AG08396 (cell line): ENCODE results near the gene ETDC.
"Not testable (repeated sequence)": the region's sequence is repeated elsewhere in the genome, so short reads cannot be mapped to it uniquely, and the experiment has no call there.

Experiments used
- DNase-seq: peaks from one replicate; pipeline ENCODE4 v3.0.0; 2012; ENCODE audit warnings: low spot score, mixed read lengths

The ETDC gene

DNA sequence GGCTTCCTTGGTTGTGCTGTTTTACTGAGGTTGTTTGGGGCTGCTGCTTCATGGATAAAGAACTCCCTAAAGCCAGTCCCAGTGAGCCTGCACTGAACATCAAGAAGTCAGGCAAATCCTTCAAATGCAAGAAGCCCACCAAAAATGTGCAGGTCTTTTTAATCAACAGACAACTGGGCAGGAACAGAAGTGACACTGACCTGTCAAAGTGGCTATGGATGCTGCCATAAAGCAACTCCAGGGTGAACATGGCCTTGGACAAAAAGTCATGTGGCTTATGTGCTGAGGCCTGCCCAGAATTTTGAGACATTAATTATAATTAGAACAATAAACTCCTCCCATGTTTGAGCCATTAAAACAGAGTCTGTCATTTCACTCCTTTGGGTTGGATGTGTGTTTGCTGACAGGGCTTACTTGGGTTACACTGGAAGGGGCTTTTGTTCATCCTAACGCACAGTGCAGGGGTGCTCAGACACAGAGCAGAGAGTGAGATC is at the start of gene ETDC:
Gene ETDC (plus strand): TSS at position 51 of the 494 bp plus-strand sequence. CDS start 0 bp downstream, at position 51.
- no peak for DNase-seq

DNA sequence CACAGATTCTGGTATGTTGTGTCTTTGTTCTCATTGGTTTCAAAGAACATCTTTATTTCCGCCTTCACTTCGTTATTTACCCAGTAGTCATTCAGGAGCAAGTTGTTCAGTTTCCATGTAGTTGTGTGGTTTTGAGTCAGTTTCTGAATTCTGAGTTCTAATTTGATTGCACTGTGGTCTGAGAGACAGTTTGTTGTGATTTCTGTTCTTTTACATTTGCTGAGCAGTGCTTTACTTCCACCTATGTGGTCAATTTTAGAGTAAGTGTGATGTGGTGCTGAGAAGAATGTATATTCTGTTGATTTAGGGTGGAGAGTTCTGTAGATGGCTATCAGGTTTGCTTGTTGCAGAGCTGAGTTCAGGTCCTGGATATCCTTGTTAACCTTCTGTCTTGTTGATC is 48.3 kb upstream of the ETDC start:
- not testable (repeated sequence) for DNase-seq

DNA sequence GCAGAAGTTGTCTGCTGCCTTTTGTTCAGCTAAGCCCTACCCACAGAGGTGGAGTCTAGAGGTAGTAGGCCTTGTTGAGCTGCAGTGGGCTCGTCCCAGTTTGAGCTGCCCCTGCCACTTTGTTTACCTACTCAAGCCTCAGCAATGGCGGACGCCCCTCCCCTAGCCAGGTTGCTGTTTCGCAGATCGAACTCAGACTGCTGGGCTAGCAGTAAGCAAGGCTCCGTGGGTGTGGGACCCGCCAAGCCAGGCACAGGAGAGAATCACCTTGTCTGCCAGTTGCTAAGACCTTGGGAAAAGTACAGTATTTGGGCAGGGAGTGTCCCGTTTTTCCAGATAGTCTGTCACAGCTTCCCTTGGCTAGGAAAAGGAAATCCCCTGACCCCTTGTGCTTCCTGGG is 45.9 kb upstream of the ETDC start:
- not testable (repeated sequence) for DNase-seq

DNA sequence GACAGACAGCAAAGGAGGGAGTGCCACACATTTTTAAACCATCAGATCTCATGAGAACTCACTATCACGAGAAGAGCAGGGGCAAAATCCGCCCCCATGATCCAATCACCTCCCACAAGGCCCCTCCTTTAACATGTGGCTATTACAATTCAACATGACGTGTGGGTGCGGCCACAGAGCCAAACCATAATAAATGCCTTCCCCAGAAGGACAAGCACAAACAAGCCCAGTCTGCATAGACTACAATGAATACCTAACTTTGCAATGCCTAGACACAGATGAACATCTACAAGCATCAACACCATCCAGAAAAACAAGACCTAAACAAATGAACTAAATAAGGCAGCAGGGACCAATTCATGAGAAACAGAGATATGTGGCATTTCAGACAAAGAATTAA is 45.1 kb upstream of the ETDC start:
- no peak for DNase-seq

DNA sequence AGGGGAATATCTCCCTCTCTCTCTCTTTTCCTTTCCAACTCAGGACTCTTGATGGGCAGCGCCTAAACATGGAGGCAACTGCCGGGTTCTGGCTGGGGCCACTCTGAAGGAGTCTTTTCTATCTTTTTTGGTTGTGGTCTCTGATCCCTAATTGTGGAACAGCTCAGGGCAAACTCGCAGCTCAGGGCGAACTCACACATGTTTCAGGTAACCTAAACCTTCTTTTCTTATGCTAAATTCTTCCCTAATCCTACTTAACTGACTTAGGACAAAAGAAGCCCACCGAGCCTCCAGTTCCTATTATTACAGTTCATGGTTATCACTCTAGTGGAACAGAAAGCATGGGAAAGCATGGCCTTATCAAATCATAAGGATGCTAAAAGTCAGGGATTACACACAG is 36.1 kb upstream of the ETDC start:
- no peak for DNase-seq

DNA sequence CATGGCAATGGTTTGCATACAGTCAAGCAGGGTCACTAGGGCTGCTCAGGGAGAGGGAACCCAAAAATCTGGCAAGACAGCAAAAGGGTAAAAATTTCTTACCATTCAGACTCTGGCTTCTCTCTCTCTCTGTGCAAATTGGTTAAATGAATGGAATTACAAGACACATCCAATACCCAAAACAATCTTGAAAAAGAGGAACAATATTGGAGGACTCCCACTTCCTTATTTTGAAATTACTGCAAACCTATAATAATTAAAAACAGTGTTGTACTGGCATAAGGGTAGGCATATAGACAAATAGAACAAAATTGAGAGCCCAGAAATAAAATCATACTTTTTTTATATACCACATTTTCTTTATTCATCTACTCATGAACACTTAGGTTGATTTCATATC is 33.3 kb upstream of the ETDC start:
- DNase-seq = no peak

DNA sequence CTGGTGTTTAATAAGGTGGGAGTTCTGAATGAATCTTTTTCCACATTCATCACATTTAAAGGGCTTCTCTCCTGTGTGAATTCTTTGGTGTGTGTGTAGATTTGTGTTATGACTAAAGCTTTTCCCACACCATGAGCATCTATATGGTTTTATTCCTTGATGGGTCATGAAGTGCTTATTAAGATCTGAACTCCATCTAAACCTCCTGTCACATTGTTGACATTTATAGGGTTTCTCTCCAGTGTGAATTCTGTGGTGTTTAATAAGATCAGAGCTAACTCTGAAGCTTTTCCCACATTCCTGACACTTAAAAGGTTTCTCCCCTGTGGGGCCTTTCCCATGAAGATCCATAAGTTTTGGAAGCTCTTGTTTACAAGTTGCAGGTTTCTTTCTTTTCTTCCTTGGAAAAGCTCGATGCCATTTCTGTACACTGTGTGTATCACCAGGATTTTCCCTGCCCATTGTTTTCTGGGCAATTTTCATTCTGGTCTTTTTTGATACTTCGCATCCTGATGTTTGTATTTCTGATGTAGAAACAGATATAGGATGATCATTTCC is 21.9 kb upstream of the ETDC start:
- no peak for DNase-seq

DNA sequence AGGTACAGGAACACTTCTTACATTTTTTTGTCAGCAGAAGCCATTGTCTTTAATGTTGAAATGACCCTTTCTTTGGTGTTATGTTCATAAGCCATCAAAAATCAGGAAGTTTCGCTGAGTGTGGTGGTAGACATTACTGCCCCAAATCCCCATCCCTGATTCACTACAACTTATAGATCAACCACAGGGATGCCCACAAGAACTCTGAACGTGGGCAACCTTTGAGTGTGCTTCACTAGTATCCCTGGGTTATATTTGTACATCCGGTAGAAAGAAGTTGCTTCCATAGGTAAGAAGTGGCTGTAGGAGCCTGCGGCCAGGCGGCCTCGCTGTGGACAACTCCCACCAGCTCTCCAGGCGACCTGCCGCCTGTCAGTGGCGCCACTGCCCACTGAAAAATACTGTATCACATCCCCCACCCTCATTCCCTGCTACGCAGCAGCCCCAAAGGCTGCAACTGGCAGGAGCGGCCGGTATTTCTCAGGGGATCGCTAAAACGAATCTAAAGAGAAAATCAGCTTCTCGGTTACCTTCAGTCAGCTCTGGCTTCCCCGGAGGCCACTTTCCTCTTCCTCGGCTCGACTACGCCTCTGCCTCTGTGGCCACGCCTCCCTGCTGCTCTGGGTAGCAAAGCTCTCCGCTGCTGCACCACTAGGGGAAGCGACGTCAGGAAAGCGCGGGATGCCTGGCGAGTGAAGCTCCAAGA is 13.9 kb upstream of the ETDC start:
- peak; percentile 16 for DNase-seq

DNA sequence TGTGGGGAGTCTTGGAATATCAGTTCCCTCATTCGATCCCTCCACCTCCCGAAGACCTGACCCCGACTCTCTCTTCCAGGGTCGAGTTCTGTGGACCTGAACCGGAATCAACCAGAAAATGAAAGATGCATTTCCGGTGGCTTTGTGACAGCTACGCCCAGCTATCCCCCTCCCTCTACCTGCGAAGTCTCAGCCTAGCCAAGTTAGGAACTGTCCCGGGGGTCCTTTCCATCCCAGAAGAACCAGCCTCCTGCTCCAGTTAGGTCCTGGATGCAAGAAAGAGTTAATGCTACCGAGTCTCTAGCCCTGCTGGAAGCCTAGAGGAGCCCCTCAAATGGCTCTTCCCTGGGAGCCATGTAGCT is 13.4 kb upstream of the ETDC start:
- DNase-seq = no peak

DNA sequence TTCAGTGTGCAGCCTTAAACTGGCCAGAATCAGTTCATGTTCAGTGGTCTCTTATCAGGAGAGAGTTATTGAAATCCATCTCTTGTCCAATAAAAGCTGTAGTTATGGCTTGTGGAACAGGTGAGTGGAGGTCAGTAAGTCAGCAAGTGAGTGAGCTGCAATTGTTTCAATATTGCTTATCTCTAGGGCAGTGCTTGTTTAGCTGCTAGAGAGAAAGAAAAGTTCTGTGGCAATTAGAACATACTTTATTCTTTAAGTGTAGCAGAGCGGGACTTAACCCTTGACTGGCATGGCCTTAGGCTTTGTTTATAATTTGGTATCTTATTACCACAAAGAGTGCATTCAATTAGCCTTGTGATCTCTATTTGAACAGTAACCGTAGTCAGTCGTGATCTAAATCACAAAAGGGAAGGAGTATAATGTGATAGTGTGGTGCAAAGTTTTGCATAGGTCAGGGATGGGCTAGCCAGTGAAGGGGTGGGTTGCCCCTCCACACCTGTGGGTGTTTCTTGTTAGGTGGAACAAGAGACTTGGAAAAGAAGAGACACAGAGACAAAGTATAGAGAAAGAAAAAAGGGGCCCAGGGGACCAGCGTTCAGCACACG is 6.9 kb upstream of the ETDC start:
- no peak for DNase-seq

DNA sequence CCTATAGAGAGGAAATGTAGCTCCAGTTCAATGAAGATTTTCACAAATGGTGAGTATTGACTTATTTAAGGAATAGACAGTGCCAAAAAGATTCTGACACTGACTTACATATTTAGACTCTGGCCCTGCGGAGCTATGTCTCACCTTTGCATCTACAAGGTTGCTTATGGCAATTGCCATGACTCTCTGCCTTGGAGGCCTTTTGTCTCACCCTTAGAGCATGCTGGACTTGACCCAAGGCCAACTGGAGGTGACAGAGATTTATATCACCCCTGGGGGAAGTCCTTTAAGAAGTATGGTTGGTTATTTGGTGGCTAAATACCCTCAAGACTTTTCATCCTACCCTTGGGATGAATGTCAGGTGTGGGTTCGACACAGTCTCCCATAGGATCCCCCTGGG is 4.5 kb upstream of the ETDC start:
- no peak for DNase-seq

DNA sequence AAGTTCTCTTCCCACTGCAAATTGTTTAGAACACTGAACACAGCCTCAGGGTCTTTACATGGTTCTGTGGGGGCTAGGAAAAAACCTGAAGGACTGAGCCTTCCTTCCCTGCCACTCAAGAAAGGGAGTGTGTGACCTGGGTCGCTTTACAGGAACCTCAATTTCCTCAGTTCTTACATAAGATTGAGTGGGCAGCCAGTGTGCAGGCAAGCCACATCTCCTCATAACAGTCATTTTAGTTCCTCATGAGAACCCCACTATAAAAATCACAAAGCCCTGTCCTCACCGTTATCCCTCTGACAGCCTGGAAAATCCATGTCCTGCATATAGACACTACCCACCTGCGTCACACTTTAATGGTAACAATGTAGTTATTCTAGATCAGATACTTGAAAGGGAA is 2.1 kb upstream of the ETDC start:
- no peak for DNase-seq

DNA sequence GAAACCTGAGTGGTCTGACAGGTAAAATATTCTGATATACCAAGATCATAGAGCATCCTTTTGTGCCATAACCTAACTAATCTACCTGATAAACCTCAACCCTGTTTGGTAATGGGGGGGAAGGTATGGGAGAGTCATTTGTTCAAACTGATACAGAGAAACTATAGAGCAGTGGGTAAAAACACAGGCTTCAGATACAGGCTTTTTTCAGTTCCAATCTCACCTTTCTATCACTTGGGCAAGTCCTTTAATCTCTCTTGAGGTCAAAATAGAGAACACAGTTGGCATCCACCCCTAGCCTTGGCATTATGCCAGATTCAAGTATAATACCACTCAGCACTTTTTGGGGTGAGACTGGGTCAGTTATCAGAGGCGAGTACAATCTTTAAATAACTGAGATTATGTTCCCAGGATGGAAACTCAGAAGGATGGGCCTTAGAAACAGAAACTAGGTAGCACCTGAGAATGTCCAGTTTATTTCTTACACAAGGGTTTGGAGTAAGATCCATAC is 880 bp upstream of the ETDC start:
- DNase-seq = no peak

DNA sequence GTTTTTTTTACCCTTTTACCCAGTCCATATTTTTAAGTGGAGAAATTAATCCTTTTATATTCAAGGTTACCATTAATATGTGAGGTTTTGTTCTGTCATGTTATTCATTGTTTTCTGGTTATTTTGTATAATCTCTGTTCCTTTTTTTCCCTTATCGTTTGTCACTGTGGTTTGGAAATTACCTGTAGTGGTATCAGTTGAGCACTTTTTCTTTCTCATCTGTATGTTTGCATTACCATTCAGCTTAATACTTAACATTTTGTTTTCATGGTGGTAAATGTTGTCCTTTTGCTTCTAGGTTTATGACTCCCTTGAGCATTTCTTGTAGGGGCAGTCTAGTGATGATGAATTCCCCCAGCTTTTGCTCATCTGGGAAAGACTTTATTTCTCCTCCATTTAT is 6.6 kb downstream of the ETDC start:
- no peak for DNase-seq

DNA sequence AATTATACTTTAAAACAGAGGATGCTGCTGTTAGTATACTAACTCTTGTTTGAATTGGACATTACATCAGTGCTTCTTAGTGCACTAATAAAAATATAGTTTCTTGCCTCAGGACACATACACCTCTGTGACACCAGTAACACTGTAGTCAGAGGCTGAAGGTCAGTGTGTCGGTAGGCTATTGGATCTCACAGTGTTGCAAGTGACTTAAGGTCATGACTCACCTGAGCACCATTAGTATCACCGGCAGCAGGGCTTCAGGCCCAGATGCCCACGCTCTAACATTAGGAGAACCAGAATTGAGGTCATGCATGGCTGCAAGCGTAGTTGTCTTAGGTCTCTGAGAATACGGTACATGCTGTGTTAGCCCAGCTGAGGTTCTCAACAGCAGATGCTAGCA is 15.2 kb downstream of the ETDC start:
- DNase-seq = no peak

DNA sequence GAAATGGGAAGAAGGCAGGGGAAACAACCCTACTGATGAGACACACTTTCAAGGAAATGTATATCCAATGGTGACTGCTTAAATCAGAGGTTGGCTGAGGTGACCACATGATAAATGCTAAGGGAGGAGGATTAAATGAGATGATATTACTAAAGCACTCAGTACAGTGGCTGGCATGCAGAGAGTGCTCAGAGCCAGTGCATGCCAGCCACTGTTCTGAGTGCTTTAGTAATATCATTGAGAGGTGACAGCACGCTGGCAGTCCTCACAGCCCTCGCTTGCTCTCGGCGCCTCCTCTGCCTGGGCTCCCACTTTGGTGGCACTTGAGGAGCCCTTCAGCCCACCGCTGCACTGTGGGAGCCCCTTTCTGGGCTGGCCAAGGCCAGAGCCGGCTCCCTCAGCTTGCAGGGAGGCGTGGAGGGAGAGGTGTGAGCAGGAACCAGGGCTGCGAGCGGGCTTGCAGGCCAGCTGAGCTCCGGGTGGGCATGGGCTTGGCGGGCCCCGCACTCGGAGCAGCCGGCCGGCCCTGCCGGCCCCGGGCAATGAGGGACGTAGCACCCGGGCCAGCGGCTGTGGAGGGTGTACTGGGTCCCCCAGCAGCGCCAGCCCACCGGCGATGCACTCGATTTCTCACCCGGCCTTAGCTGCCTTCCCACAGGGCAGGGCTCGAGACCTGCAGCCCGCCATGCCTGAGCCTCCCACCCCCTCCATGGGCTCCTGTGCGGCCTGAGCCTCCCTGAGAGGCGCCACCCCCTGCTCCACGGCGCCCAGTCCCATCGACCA is 15.9 kb downstream of the ETDC start:
- not testable (repeated sequence) for DNase-seq

DNA sequence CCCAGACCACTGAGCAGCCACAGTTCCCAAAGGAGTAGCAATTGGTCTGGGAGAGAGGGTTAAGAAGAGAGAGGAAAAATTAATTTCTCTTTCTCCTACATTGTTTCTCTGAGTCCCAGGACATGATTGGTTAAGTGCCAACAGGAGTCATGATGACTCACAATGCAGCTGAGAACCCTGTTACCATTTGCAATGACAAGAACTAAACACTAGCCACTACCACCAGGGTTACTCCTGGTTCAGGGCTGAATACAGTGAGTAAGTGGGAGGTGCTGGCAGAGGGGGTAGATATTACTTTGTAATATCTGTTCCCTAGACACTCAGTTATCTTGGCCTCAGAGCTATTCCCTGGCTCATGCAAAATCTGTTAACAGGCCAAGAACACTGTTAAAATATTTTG is 18.0 kb downstream of the ETDC start:
- peak; percentile 76 for DNase-seq

DNA sequence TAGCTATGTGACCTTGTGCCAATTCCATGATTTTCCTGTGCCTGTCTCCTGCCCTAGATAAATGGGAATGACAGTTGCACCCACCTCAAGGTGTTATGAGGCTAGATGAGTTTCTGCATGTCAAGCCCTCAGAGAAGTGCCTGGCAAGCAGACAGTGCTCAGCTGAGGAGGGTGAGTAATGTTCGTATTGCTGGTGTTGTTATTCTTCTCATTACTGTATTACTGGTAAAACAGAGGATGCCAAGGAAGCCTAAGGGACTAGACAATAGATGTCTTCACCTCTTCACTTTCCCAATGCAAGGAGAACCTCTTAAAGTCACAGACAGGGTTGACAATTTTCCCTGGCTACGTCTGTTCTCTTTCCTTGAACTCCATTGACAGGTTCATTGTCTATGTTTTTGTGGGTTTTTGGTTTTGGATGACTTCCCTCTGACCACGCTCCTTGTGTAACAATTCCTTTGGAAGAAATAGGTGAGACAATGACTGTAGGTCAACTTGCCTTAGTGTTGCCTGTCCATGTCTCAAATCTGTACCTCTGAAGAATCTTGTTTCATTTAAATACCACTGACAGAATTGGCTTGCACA is 19.2 kb downstream of the ETDC start:
- DNase-seq = no peak

DNA sequence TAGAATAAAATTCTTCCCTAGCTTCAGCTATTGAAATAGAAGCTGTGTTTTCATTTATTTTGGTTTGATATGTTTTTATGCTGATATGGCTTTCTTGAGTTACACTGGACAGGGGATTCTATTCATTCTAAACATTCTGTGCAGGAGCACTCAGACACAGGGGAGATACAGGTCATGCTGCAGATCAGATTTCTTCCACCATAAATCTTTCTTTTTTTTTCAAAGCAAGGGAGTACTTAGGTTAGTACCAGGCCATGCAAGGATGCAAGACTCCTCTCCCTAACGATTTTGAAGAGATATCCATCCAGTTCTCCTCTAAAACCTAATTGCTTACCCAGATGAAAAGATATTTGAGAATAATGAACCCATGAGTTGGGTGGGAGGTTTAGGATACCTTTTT is 21.4 kb downstream of the ETDC start:
- no peak for DNase-seq

DNA sequence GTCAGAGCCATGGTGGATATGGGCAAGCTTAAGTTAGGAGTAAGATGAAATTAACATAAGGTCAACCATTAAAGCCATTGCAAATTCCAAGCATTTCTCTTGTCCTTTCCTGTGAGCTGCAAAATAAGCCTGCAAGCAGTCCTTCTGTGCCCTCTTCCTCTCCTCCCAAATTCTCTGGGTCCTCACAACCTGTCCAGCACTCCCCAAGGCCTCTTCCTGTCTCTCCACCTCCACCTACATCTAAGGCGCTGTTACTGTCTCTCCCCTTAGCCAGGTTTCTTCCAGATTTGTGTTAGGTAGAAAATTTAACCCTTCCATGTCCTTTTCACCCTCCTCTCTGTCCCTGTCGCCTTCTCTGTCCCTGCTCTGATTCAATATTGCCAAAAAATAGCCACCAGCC is 22.2 kb downstream of the ETDC start:
- no peak for DNase-seq

DNA sequence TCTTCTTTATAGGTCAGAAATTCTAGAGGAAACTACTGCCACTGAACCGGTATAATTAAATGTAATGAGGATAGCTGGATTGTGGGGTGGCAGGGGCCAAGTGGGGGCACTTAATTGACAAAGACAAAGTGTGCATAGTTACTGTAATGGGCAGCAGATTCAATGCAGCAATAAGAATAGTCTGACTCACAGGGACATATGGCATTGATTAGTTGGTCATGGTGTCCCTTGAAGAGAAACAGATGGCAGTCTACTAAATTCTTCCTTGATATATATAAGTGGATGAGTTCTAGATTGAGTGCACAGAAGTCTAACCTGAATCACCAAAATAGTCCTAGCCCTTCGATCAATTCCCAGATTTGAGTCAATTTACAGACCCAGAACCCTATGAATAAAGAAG is 31.6 kb downstream of the ETDC start:
- peak; percentile 26 for DNase-seq

DNA sequence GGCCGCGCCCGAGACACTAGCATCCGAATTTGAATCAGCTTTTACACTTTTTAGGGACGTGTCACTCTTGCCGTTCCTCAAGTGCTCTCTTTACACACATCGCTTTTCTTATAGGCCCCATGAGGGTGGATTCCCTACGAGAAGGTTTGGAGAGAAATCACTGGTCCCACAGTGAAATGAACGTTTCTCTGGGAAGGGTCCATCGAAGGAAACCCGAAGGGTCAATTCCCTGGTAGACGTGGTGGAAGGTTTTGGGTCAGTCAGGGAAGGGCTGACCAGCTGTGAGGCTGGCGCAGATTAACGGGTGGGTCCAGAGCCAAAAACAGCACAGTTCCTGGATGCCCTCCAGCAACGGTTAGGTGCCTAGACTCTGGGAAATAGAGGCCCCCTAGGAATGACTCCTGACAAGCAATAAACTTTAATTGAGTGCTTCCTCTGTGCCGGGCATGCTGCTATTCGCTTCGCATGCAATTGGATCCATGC is 35.9 kb downstream of the ETDC start:
- DNase-seq = peak; percentile 29
